Measurements from ENCODE around the gene IPO8.

The IPO8 gene

GRCh38 chr12:30729547-30729946 is 33.9 kb upstream of the IPO8 start:
- in situ Hi-C loops (cut with MboI; ENCODE audit: low pct_unique_long_range_greater_than_20kb, low sequenced_read_pairs, unreplicated experiment), result no loop called here
- TF ChIP-seq, protein P1, sequence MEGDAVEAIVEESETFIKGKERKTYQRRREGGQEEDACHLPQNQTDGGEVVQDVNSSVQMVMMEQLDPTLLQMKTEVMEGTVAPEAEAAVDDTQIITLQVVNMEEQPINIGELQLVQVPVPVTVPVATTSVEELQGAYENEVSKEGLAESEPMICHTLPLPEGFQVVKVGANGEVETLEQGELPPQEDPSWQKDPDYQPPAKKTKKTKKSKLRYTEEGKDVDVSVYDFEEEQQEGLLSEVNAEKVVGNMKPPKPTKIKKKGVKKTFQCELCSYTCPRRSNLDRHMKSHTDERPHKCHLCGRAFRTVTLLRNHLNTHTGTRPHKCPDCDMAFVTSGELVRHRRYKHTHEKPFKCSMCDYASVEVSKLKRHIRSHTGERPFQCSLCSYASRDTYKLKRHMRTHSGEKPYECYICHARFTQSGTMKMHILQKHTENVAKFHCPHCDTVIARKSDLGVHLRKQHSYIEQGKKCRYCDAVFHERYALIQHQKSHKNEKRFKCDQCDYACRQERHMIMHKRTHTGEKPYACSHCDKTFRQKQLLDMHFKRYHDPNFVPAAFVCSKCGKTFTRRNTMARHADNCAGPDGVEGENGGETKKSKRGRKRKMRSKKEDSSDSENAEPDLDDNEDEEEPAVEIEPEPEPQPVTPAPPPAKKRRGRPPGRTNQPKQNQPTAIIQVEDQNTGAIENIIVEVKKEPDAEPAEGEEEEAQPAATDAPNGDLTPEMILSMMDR (IDR thresholded peaks at IDR 0.05; ENCODE audit: extremely low read depth, insufficient read depth, missing control alignments), result no peak
- DNase-seq (ENCODE audit: low spot score), result no peak

DNA sequence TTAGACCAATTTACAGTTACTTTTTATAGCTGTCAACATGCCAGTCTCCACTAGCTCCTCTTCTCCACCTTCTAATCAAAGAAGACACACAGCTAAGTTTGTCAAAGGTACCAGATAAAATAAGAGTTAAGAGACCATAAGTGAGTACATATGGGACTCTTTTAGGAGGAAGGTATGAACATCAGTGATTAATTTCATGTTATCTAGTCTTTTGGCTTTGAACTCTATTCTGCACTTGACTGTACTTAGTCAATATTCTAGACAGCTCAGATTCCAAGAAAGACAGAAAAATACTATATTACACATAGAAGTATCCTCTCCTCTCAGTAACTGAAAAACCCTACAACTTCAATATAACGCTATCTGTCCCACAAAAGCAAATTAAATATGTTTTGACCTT is 31.0 kb upstream of the IPO8 start:
- TF ChIP-seq, protein P1 (IDR thresholded peaks at IDR 0.05; ENCODE audit: extremely low read depth, insufficient read depth, missing control alignments), result no peak
- in situ Hi-C loops (cut with MboI; ENCODE audit: low pct_unique_long_range_greater_than_20kb, low sequenced_read_pairs, unreplicated experiment), result no loop called here
- no peak for DNase-seq (ENCODE audit: low spot score)

DNA sequence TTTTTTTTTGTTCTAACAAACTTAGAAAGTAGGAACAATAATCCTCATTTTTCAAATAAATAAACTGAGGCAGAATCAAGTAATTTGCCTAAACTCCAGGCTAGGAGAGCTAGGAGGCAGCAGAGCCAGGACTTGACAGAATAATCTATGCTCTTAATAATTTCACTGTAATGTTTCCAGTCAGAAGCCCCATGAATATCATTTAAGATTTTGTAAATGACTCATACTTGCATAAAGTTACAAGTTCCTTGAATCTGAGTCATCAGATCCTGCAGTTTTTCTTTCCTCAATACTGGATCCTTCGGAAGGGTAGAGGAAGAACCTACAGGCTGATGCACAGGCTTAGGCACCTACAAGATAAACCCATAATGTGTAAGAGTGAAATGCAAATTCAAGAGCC is 30.1 kb upstream of the IPO8 start:
- in situ Hi-C loops (cut with MboI; ENCODE audit: low pct_unique_long_range_greater_than_20kb, low sequenced_read_pairs, unreplicated experiment), result no loop called here
- no peak for DNase-seq (ENCODE audit: low spot score)
- TF ChIP-seq, protein P1 (IDR thresholded peaks at IDR 0.05; ENCODE audit: extremely low read depth, insufficient read depth, missing control alignments), result no peak

DNA sequence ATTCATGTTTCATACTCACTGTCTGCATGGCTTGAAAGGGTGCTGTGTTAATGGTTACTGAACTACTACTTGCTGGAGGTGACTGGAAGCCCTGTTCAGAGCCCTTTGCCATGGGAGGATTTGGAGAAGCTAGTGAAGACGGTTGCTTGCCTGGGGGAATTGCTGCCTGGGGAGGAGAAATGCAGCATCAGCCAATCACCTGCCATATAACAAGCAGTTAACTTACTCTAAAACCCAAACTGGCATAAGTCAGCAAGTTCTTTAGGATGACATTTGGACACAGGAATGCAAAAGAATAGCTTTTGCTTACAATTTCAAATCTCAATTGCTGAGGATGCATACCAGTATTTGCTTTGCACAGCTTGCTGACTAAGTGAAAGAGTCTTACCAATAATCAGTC is 23.4 kb upstream of the IPO8 start:
- in situ Hi-C loops (cut with MboI; ENCODE audit: low pct_unique_long_range_greater_than_20kb, low sequenced_read_pairs, unreplicated experiment), result no loop called here
- DNase-seq (ENCODE audit: low spot score), result no peak

GRCh38 chr12:30707613-30708342 is 12.1 kb upstream of the IPO8 start:
- in situ Hi-C loops (cut with MboI; ENCODE audit: low pct_unique_long_range_greater_than_20kb, low sequenced_read_pairs, unreplicated experiment), result no loop called here
- TF ChIP-seq, protein P1 (IDR thresholded peaks at IDR 0.05; ENCODE audit: extremely low read depth, insufficient read depth, missing control alignments), result no peak
- no peak for DNase-seq (ENCODE audit: low spot score)

More for the DNA sequence above, 23.4 kb upstream of the IPO8 start:
- TF ChIP-seq, protein P1 (IDR thresholded peaks at IDR 0.05; ENCODE audit: extremely low read depth, insufficient read depth, missing control alignments), result no peak

GRCh38 chr12:30706476-30706875 is 10.8 kb upstream of the IPO8 start:
- in situ Hi-C loops (cut with MboI; ENCODE audit: low pct_unique_long_range_greater_than_20kb, low sequenced_read_pairs, unreplicated experiment), result no loop called here

More at GRCh38 chr12:30706476-30706875, 10.8 kb upstream of the IPO8 start:
- TF ChIP-seq, protein P1 (IDR thresholded peaks at IDR 0.05; ENCODE audit: extremely low read depth, insufficient read depth, missing control alignments), result no peak
- no peak for DNase-seq (ENCODE audit: low spot score)

Measured in GM13977 (cell line).